HuH-7.5 (cell line): Measurements from ENCODE around the gene KIF26A.
"Not testable (repeated sequence)": the region's sequence is repeated elsewhere in the genome, so short reads cannot be mapped to it uniquely, and the experiment has no call there.

Experiments
- DNase-seq: peaks from one replicate; pipeline ENCODE4 v3.0.0; 2011; ENCODE audit warnings: low spot score

KIF26A gene

GRCh38 chr14:104144911-104145825, 6.8 kb downstream of the KIF26A start:
- no peak for DNase-seq

- no peak for DNase-seq
Observed at GRCh38 chr14:104145826-104146601, 7.6 kb downstream of the KIF26A start.

DNA sequence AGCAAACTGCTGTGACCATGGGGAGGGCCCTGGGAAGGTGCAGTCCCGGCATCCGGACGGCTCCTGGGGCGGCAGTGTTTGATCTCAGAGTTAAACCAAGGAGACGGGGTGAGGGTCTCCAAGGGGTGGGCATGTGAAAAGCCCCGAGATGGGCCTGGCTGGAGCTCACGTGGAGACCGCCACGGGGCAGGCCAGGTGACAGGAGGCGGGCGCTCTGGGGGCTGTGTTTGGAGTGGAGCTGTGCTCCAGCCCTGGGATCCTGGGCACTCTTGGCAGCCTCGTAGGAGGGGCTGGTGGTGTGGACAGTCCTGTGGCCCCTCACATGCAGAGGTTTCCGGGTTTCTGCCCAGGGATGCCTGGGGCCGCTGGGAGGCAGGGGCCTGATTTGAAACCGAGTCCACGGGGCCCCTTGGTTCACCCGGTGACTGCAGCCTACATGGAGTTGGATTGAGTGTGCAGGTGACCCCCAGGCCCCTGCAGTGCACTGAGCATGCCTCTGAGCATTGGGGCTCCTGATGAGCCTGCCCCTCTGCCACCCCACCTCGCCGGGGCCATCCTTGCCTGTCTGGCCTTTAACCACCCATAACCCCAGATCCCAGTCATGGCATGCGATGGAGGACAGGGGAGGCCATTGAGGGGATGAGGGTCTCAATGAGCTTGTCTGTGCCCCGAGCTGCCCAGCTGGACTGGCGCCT, 8.4 kb downstream of the KIF26A start:
- DNase-seq: no peak

DNA sequence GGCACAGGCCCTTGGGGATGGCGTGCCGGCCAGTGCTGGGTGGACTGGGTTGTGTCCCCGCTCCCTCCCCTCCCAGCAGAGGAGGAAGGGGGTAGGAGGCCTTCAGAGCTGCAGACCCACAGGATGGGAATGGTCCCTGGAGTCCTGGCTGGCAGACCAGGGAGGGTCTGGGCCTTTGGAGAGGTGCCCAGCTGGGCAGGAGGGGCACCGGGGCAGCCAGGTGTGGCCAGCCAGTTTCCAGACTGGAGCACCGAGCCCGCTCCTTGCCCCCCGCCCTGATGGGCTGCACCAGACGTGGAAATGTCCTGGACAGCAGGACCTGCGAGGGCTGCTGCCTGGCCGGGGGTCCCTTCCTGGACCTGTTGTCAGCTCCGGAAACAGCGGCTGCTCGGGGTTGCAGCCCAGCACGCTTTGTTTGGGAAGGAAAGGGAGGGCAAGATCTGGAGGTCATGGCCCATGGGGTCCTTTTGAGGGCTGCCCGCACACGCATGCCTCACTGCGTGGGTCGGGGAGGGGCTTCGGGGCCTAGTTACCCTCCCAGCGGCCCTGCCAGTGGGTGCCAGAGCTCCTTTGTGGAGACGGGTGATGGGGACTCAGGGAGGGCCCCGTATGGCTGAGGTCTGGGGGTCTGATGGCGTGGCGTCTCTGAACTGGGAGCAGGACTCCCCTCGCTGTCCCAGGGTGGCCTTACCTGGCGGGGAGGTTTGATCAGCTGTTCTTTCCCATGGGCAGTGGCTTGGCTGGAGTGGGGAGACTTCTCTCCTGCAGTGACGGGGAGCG, 9.1 kb downstream of the KIF26A start:
- DNase-seq: no peak

GRCh38 chr14:104148433-104149277, 10.3 kb downstream of the KIF26A start:
- DNase-seq: no peak

- DNase-seq: no peak
Observed at GRCh38 chr14:104149278-104149595, 10.8 kb downstream of the KIF26A start.

DNA sequence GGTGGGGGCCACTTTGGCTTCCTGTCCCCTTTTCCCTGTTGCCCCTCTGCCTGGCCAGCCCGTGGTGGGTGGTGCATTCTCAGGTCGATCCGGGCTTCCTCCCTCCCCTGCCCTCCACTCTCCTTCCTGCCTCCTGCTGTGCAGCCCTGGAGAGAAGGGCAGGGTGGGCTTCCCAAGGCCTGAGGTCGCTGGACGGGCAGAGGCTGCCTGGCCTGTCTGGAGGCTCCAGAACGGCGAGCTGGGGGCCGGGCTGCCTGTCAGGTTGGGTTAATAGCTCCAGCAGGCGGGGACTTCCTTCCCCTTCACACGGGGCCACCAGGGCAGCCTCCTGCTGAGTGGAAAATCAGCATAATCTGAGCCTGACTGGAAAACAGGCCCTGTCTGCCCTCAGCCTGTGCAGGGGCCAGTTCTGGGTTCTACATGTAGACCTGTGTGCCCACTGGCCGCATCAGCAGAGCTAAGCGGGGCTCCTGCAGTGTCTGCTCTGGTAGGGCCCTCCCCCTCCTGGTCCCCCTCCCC, 11.3 kb downstream of the KIF26A start:
- DNase-seq: no peak

GRCh38 chr14:104150136-104151025, 12.0 kb downstream of the KIF26A start:
- no peak for DNase-seq

DNA sequence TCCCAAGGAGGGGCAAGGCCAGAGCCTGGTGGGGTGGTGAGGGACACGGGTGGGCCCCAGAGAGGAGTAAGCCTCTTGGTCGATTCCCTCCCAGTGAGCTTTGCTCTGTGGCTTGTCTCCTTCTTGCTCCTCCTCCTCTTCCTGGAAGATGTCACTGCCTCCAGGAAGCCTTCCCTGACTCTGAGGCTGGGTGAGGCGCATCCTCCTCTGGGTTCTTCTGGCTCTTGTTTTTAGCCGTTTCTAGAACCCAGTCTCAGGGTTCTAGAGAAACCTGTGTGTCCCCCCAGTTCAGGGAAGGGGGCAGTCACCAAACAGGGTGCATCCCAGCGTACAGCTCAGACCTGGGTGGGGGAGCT, 12.6 kb downstream of the KIF26A start:
- no peak for DNase-seq

DNA sequence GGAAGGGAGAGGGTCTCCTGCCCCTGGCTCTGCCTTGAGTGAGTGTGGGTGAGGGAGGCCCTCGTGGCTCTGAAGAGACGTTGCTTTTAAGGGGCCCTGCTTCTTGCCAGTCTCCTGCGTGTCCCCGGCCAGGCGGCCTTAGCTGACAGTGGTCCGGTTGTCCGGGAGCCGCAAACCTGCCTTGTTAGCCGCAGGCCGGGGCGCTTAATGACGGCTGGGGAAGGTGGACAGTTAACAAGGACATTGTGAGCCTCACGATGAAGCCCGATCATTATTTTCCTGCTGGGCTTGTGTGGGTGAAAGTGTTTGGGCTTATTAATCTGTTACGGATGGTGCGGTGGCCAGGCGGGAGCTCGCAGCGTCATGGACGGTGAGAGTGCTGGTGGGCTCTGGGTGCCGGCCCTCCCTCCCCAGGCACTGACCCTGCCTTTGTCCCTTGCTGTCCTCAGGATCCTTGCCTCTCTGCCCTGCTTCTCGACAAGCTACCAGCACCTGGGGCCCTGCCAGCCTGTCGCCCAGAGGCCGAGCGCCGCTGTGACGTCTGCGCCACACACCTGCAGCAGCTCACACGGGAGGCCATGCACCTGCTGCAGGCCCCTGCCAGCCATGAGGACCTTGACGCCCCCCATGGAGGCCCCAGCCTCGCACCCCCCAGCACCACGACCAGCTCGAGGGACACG, 13.3 kb downstream of the KIF26A start:
- DNase-seq: no peak

DNA sequence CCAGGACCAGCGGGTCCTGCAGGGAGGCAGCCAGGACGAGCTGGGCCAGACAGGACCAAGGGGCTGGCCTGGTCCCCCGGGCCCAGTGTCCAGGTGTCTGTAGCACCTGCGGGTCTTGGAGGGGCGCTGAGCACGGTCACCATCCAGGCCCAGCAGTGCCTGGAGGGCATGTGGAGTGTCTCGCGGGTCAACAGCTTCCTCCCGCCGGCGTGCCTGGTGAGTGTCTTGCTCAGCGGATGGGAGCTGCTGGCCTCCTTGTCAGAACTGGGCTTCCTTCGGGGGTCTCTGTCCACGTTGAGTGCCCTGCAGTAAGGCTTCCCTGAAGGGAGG, 13.8 kb downstream of the KIF26A start:
- DNase-seq: no peak

- no peak for DNase-seq
Observed at GRCh38 chr14:104152686-104153393, 14.5 kb downstream of the KIF26A start.

DNA sequence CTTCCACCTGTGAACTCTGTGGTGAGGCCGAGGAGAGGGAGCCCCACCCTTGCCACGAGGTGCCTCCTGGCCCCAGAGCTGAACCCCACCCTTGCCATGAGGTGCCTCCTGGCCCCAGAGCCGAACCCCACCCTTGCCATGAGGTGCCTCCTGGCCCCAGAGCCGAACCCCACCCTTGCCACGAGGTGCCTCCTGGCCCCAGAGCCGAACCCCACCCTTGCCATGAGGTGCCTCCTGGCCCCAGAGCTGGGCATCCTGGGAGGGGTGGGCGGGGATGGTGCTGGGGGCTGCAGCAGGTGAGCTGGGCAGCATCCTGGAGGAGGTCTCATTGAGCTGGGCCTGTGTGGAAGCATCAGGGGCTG, 15.0 kb downstream of the KIF26A start:
- DNase-seq: not testable (repeated sequence)

GRCh38 chr14:104154246-104154645, 15.9 kb downstream of the KIF26A start:
- no peak for DNase-seq

DNA sequence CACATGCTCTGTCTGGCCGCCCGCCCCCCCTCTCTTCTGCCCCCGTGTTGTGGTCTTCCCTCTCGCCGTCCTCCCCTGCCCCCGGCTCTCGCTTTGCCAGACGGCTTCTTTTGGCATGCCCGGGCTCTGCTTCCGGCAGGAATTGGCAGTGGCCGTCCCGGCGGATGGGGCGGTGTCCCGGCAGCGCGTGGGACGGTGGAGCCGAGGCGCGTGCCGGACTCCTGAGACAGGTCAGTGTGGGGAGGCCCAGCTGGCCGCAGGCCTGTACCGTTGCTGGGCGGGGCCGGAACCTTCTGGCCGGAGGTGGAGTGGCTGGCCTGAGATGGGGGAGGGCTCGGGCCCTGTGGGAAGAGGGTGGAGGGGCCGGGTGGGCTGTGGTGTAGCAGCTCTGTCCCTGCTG, 17.1 kb downstream of the KIF26A start:
- DNase-seq: no peak

DNA sequence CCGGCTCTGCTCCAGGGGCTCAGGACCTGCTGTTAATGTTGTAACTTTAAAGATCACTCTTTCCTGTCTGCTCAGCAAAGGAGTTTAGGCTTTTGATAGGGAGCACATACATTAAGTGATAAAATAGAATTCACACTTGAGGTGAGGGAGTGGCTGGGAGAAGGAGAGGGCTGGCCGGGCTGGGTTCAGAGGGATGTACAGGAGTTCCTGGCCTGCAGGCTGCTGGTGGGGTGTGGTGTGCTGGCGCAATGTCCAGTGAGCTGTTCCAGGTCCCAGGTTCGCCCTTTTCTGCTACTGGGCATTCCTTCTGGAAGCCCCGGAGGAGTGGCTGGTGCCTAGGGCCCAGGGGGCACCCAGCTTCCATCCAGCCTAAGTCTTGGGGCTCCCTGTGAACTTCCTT, 17.8 kb downstream of the KIF26A start:
- no peak for DNase-seq

DNA sequence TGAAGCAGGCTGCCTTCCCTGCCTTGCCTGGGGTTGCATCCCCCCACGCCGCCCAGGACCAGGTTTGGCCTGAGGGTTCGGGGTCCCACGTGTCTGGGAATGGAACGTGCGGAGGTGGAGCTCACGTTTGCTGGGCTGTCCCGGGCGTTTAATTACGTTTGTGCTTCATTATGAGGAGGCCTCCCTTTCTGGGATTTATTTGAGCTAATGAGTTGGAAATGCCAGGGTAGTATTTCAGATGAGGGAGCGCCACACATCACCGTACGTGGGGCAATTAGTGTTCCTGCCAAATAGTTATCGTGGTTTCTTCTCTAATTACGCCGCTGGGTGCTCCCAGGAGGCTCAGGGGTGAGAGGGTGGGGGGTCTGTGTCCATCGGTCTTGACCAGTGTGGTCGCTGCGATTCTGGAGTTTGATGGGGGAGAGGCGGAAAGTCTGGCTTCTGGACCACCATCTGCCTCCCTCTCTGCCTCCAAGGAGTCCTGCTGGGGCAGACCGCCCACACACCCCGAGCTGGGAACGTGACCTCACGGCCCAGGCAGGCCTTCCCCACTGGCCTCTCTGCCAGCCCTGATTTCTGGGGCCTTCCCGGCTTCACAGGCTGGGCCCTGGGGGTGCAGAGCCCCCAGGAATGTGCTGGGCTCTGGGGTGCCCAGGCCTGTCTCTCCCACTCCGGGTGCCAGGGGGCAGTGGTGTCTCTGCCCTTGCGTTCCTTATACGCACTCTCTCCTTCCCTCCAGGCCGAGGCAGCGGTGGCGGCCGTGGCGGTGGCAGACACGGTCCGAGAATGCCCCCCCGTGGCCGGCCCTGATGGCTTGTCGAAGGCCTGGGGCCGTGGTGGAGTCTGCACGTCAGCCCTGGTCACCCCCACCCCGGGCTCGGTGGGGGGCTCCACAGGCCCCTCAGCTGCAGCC, 18.9 kb downstream of the KIF26A start:
- no peak for DNase-seq
